Peyer's patch (tissue), 4 donors: Measurements from ENCODE around the gene PFN3. TPM values are rescaled to one million over a fixed set of nuclear protein-coding genes. Genes with fewer than 3 reads are reported as not detected.

Source experiments
- DNase-seq, 3 donors: peaks; one replicate each; pipeline ENCODE4 v3.0.0-alpha.2; 2017 to 2019
- H3K27ac ChIP-seq, 4 donors: fragments of 200-600 bp; sonication (generic); one replicate each; pipeline ENCODE4 v1.5.1; 2016 to 2019
- H3K27me3 ChIP-seq, 2 donors: fragments of 200-600 bp; sonication (generic); one replicate each; pipeline ENCODE4 v1.5.1; 2019
- H3K36me3 ChIP-seq, 3 donors: fragments of 200-600 bp; sonication (generic); one replicate each; pipeline ENCODE4 v1.5.1; 2016 to 2019
- H3K4me1 ChIP-seq, 4 donors: fragments of 200-600 bp; sonication (generic); one replicate each; pipeline ENCODE4 v1.5.1; 2016 to 2019
- H3K4me3 ChIP-seq, 4 donors: fragments of 200-600 bp; sonication (generic); 1 replicate in 3 of 4; 2 replicates in 1 of 4; pipeline ENCODE4 v1.5.1; 2016 to 2019; ENCODE audit warnings: mild to moderate bottlenecking in 1 of 4
- H3K9me3 ChIP-seq, 4 donors: fragments of 200-600 bp; sonication (generic); one replicate each; pipeline ENCODE4 v1.5.1; 2016 to 2019; ENCODE audit warnings: mild to moderate bottlenecking in 1 of 4
- CTCF ChIP-seq, 6 experiments: fragments of 450-650 bp in 4 of 6; fragments of 200-600 bp in 2 of 6; sonication (generic) in 1 of 6; IDR thresholded peaks; one replicate each; pipeline ENCODE4 v1.5.1; 2017 to 2019; ENCODE audit warnings: antibody characterized with exemption in 6 of 6, mild to moderate bottlenecking in 3 of 6, moderate library complexity in 1 of 6
- POLR2A ChIP-seq, 2 donors: fragments of 450-650 bp; IDR thresholded peaks; one replicate each; pipeline ENCODE4 v1.5.1; 2017; ENCODE audit warnings: antibody characterized with exemption in 2 of 2, mild to moderate bottlenecking in 2 of 2, moderate library complexity in 2 of 2
- total RNA-seq, 4 donors: library from RNA; depleted of rRNA; stranded (reverse); fragments of >200 nt; gene quantifications; one replicate each; pipeline ENCODE4 v1.1.0, GENCODE V29; 2016

PFN3 gene
- total RNA-seq, 4 donors from 2014 or later, result not detected

- no peaks in the 10 kb centered on the region for H3K27me3 ChIP-seq
- DNase-seq, result no peak
- TF ChIP-seq CTCF (IDR thresholded peaks at IDR 0.05) (no peak), POLR2A (IDR thresholded peaks at IDR 0.05) (no peak)
- H3K4me1 ChIP-seq, result peaks cover 0 to 64% (median 46%) of the 10 kb centered on the region in 4 donors
- peaks cover 0 to 35% (median 0%) of the 10 kb centered on the region in 3 donors for H3K36me3 ChIP-seq
- peak overlapping the region in 3 of 4 donors; percentile 9 to 92 (median 74) for H3K4me3 ChIP-seq
- no peaks in the 10 kb centered on the region for H3K9me3 ChIP-seq
- H3K27ac ChIP-seq, result peak overlapping the region; percentile 92 to 98 (median 94)
These were observed 28.2 kb upstream of the PFN3 start for GRCh38 chr5:177428574-177429217.

GRCh38 chr5:177427919-177428573 lies 27.6 kb upstream of the PFN3 start:
- H3K27me3 ChIP-seq, result no peaks in the 10 kb centered on the region
- H3K9me3 ChIP-seq, result no peaks in the 10 kb centered on the region
- peak overlapping the region; percentile 92 to 98 (median 94) for H3K27ac ChIP-seq
- DNase-seq, result peak in 1 of 3 donors; percentile 50
- TF ChIP-seq CTCF (IDR thresholded peaks at IDR 0.05), result no peak
- no peak for TF ChIP-seq POLR2A (IDR thresholded peaks at IDR 0.05)
- H3K36me3 ChIP-seq, result peaks cover 0 to 28% (median 0%) of the 10 kb centered on the region in 3 donors
- H3K4me1 ChIP-seq, result peaks cover 0 to 57% (median 46%) of the 10 kb centered on the region in 4 donors
- peak overlapping the region; percentile 74 to 93 (median 90) for H3K4me3 ChIP-seq

- H3K4me3 ChIP-seq, result peak overlapping the region; percentile 74 to 93 (median 90)
- H3K27me3 ChIP-seq, result no peaks in the 10 kb centered on the region
- H3K4me1 ChIP-seq, result peaks cover 0 to 50% (median 39%) of the 10 kb centered on the region in 4 donors
- H3K9me3 ChIP-seq, result no peaks in the 10 kb centered on the region
- H3K27ac ChIP-seq, result peak overlapping the region; percentile 92 to 98 (median 94)
- H3K36me3 ChIP-seq, result peaks cover 0 to 21% (median 0%) of the 10 kb centered on the region in 3 donors
- no peak for TF ChIP-seq CTCF (IDR thresholded peaks at IDR 0.05)
- TF ChIP-seq POLR2A (IDR thresholded peaks at IDR 0.05), result no peak
- peak in 1 of 3 donors; percentile 56 for DNase-seq
These were observed 26.9 kb upstream of the PFN3 start for GRCh38 chr5:177427211-177427822.

- no peaks in the 10 kb centered on the region for H3K9me3 ChIP-seq
- peaks cover 0 to 15% (median 0%) of the 10 kb centered on the region in 3 donors for H3K36me3 ChIP-seq
- H3K4me1 ChIP-seq, result peaks cover 0 to 44% (median 36%) of the 10 kb centered on the region in 4 donors
- peak within 1 kb of the TSS; percentile 92 to 98 (median 94) for H3K27ac ChIP-seq
- H3K4me3 ChIP-seq, result peak within 1 kb of the TSS; percentile 74 to 93 (median 90)
- TF ChIP-seq CTCF (IDR thresholded peaks at IDR 0.05) (peak in 1 of 6 experiments; percentile 4), POLR2A (IDR thresholded peaks at IDR 0.05) (peak in 1 of 2 donors; percentile 89)
- DNase-seq, result peak; percentile 75 to 87 (median 76)
- no peaks in the 10 kb centered on the region for H3K27me3 ChIP-seq
These were observed 26.2 kb upstream of the PFN3 start, which contains the start of gene GRK6 for GRCh38 chr5:177426566-177427210. Gene GRK6 (plus strand): TSS chr5:177426676. CDS start chr5:177426846, 170 bp downstream.
